MM.1S (cell line): Measurements from ENCODE around the gene C4BPB.

Experiments used
- DNase-seq: peaks from one replicate; pipeline ENCODE4 v3.0.0-alpha.2; 2015
- H2AFZ ChIP-seq: fragments of 300-600 bp; sonication (generic); 2 replicates; pipeline ENCODE4 v1.6.0; 2016; ENCODE audit warnings: antibody characterized with exemption, low read length
- H3F3A ChIP-seq: fragments of 300-600 bp; sonication (generic); 2 replicates; pipeline ENCODE4 v1.6.1; 2016; ENCODE audit warnings: mild to moderate bottlenecking, antibody characterized with exemption, low read length, moderate library complexity, mixed read lengths; ENCODE audit not compliant: insufficient read depth
- H3K27ac ChIP-seq: fragments of 300-600 bp; sonication (generic); 2 replicates; pipeline ENCODE4 v1.5.1; 2016; ENCODE audit warnings: mild to moderate bottlenecking, low read length
- H3K27me3 ChIP-seq: fragments of 300-600 bp; sonication (generic); replicated peaks from 2 replicates; pipeline ENCODE4 v1.6.0; 2016; ENCODE audit warnings: low read length; ENCODE audit not compliant: insufficient read depth
- H3K36me3 ChIP-seq: fragments of 300-600 bp; sonication (generic); replicated peaks from 2 replicates; pipeline ENCODE4 v1.6.1; 2016; ENCODE audit warnings: mild to moderate bottlenecking, low read length, mixed read lengths; ENCODE audit not compliant: insufficient read depth
- H3K4me1 ChIP-seq: fragments of 300-600 bp; sonication (generic); 2 replicates; pipeline ENCODE4 v1.6.1; 2016; ENCODE audit warnings: low read length, mixed read lengths
- H3K4me2 ChIP-seq: fragments of 300-600 bp; sonication (generic); 2 replicates; pipeline ENCODE4 v1.6.0; 2016; ENCODE audit warnings: low read depth, low read length
- H3K4me3 ChIP-seq: fragments of 300-600 bp; sonication (generic); 2 replicates; pipeline ENCODE4 v1.5.1; 2016; ENCODE audit warnings: low read length, mixed read lengths
- H3K79me2 ChIP-seq: fragments of 300-600 bp; sonication (generic); 2 replicates; pipeline ENCODE4 v1.6.1; 2016; ENCODE audit warnings: mixed run types, low read length, mixed read lengths
- H3K9ac ChIP-seq: fragments of 300-600 bp; sonication (generic); 2 replicates; pipeline ENCODE4 v1.6.1; 2016; ENCODE audit warnings: low read length, mixed read lengths
- H3K9me2 ChIP-seq: fragments of 300-600 bp; sonication (generic); replicated peaks from 2 replicates; pipeline ENCODE4 v1.6.1; 2016; ENCODE audit warnings: mild to moderate bottlenecking, low read length, mixed read lengths; ENCODE audit not compliant: insufficient read depth
- H3K9me3 ChIP-seq: fragments of 300-600 bp; sonication (generic); replicated peaks from 2 replicates; pipeline ENCODE4 v1.6.1; 2016; ENCODE audit warnings: mild to moderate bottlenecking, low read length, mixed read lengths; ENCODE audit not compliant: insufficient read depth
- H4K20me1 ChIP-seq: fragments of 300-600 bp; sonication (generic); 2 replicates; pipeline ENCODE4 v1.6.1; 2016; ENCODE audit warnings: mild to moderate bottlenecking, low read length, moderate library complexity, mixed read lengths; ENCODE audit not compliant: insufficient read depth
- CTCF ChIP-seq: fragments of 300-600 bp; sonication (generic); IDR thresholded peaks from 2 replicates; pipeline ENCODE4 v1.5.1; 2016; ENCODE audit warnings: antibody characterized with exemption, low read length, mixed read lengths
- EZH2 ChIP-seq: fragments of 300-600 bp; sonication (generic); optimal IDR thresholded peaks from 2 replicates; pipeline ENCODE3; 2017; ENCODE audit warnings: low read depth, mild to moderate bottlenecking, antibody characterized with exemption, low read length, mixed read lengths
- EZH2phosphoT487 ChIP-seq: fragments of 300-600 bp; sonication (generic); IDR thresholded peaks from 2 replicates; pipeline ENCODE4 v1.6.1; 2018; ENCODE audit warnings: antibody characterized with exemption, low read length

Gene C4BPB

GRCh38 chr1:207050480-207051190, 38.0 kb upstream of the C4BPB start:
- Histone ChIP-seq H4K20me1 (no peaks in the 10 kb centered on the region), H3K4me1 (peaks cover 33% of the 10 kb centered on the region), H3K36me3 (peaks cover 9% of the 10 kb centered on the region; the same call in 1 of the 2 replicates), H2AFZ (peak overlapping the region; percentile 83), H3K9me2 (no peaks in the 10 kb centered on the region), H3K9me3 (no peaks in the 10 kb centered on the region), H3F3A (peaks cover 38% of the 10 kb centered on the region), H3K79me2 (peaks cover 52% of the 10 kb centered on the region), H3K27me3 (no peaks in the 10 kb centered on the region), H3K4me3 (peak overlapping the region; percentile 94), H3K4me2 (peak overlapping the region; percentile 69), H3K27ac (peak overlapping the region; percentile 50), H3K9ac (peak overlapping the region; percentile 82)
- TF ChIP-seq EZH2 (no peak), EZH2phosphoT487 (no peak), CTCF (no peak)
- peak; percentile 99 for DNase-seq

- Histone ChIP-seq H3K4me2 (peak within 1 kb of the TSS; percentile 69), H3K27me3 (no peaks in the 10 kb centered on the region), H3K79me2 (peaks cover 44% of the 10 kb centered on the region), H3K4me1 (peaks cover 33% of the 10 kb centered on the region), H3K36me3 (peaks cover 8% of the 10 kb centered on the region; the same call in 1 of the 2 replicates), H3F3A (peaks cover 38% of the 10 kb centered on the region), H3K9me2 (no peaks in the 10 kb centered on the region), H3K9me3 (no peaks in the 10 kb centered on the region), H2AFZ (peak within 1 kb of the TSS; percentile 83), H4K20me1 (no peaks in the 10 kb centered on the region), H3K27ac (peak within 1 kb of the TSS; percentile 50), H3K9ac (peak within 1 kb of the TSS; percentile 82), H3K4me3 (peak within 1 kb of the TSS; percentile 94)
- TF ChIP-seq CTCF (no peak), EZH2phosphoT487 (no peak), EZH2 (no peak)
- DNase-seq, result no peak
These were observed 37.3 kb upstream of the C4BPB start, which contains the start of gene YOD1 for GRCh38 chr1:207051191-207051943. Gene YOD1, minus strand, starts transcription at chr1:207051208. Its CDS starts 178 bp downstream, at chr1:207051030.

- Histone ChIP-seq H3K4me1 (peaks cover 31% of the 10 kb centered on the region), H2AFZ (peak within 1 kb of the TSS; percentile 94), H4K20me1 (no peaks in the 10 kb centered on the region), H3F3A (peaks cover 40% of the 10 kb centered on the region), H3K4me3 (peak within 1 kb of the TSS; percentile 84), H3K9me3 (no peaks in the 10 kb centered on the region), H3K79me2 (peaks cover 27% of the 10 kb centered on the region), H3K9ac (peak within 1 kb of the TSS; percentile 77), H3K36me3 (peaks cover 8% of the 10 kb centered on the region; the same call in 1 of the 2 replicates), H3K4me2 (peak within 1 kb of the TSS; percentile 89), H3K27ac (peak within 1 kb of the TSS; percentile 74), H3K9me2 (no peaks in the 10 kb centered on the region), H3K27me3 (no peaks in the 10 kb centered on the region)
- DNase-seq, result peak; percentile 98
- TF ChIP-seq CTCF, result peak; percentile 24
- TF ChIP-seq EZH2, result no peak
These were observed 35.5 kb upstream of the C4BPB start, which contains the start of gene PFKFB2 for GRCh38 chr1:207052911-207053769. Gene PFKFB2, plus strand, starts transcription at chr1:207053275. Its CDS starts 1,443 bp downstream, at chr1:207054718.
